K562 (cell line): ENCODE data around the gene RBSN. TPM values are rescaled to one million over a fixed set of nuclear protein-coding genes. Genes with fewer than 3 reads are reported as not detected.

ENCODE experiments used
- ATAC-seq: fragments of 200-7000 bp; cut with Tn5 transposase; 3 replicates; pipeline ENCODE4 v1.9.1; 2020; ENCODE audit warnings: moderate library complexity
- BruUV-seq: library from RNA; stranded (reverse); fragments of 400-500 nt; replicated peaks from 2 replicates; lab custom pipeline; 2021; lab: Mats Ljungman, UMichigan
- CTCF ChIA-PET: fragments of 300-600 bp; formaldehyde crosslinking; extraction: SDS; loops from one replicate; lab custom pipeline; 2021; ENCODE audit warnings: low intra/inter-chr PET ratio; lab: Yijun Ruan, JAX
- POLR2A ChIA-PET: fragments of 300-600, 350-650 bp; sonication (Branson Sonifier 250); formaldehyde crosslinking; extraction: SDS; loops from one replicate; lab custom pipeline; 2021; ENCODE audit warnings: antibody characterized with exemption, inconsistent platforms; lab: Yijun Ruan, JAX
- DNase-seq, 4 experiments: peaks; one replicate each; pipeline versions ENCODE4 v3.0.0 to v3.0.0-alpha.2; 2011 to 2018; ENCODE audit warnings: low spot score in 3 of 4, mixed read lengths in 3 of 4; ENCODE audit errors: extremely low read depth in 1 of 4
- FAIRE-seq: peaks from 2 replicates; lab custom pipeline; 2011; peaks lifted over from hg19 to GRCh38; lab: Jason Lieb, UNC
- H2AFZ ChIP-seq: 2 replicates; pipeline ENCODE4 v1.6.0; 2011; ENCODE audit warnings: low read depth, low read length, control low read depth, inconsistent platforms
- H3K27ac ChIP-seq: fragments of 200-600 bp; 3 replicates; pipeline ENCODE4 v1.8.0; 2011; ENCODE audit warnings: low read depth, mild to moderate bottlenecking, control low read depth, inconsistent platforms, low read length, moderate library complexity, mixed read lengths; ENCODE audit errors: extremely low read depth
- H3K27me3 ChIP-seq, 2 experiments: fragments of 300-600 bp in 1 of 2; 2 replicates in 1 of 2; 3 replicates in 1 of 2; pipeline versions ENCODE4 v1.6.0 to v1.8.0; 2011; ENCODE audit warnings: inconsistent platforms in 2 of 2, low read length in 2 of 2, mild to moderate bottlenecking in 1 of 2, mixed read lengths in 1 of 2, moderate library complexity in 1 of 2; ENCODE audit not compliant: control insufficient read depth in 2 of 2, insufficient read depth in 2 of 2
- H3K36me3 ChIP-seq: fragments of 300-600 bp; 3 replicates; pipeline ENCODE4 v1.8.0; 2011; ENCODE audit warnings: mild to moderate bottlenecking, low read length, inconsistent platforms; ENCODE audit not compliant: control insufficient read depth, insufficient read depth
- H3K4me1 ChIP-seq, 2 experiments: fragments of 200-600 bp in 1 of 2; replicated peaks in 1 of 2; 2 replicates in 1 of 2; 3 replicates in 1 of 2; pipeline versions ENCODE4 v1.5.1 to v1.8.0; 2011; ENCODE audit warnings: inconsistent platforms in 2 of 2, low read length in 2 of 2, mild to moderate bottlenecking in 1 of 2, mixed read lengths in 1 of 2, moderate library complexity in 1 of 2; ENCODE audit not compliant: control insufficient read depth in 2 of 2, insufficient read depth in 2 of 2
- H3K4me2 ChIP-seq: 2 replicates; pipeline ENCODE4 v1.6.1; 2011; ENCODE audit warnings: low read length, control low read depth, inconsistent platforms, mixed read lengths; ENCODE audit not compliant: insufficient read depth
- H3K4me3 ChIP-seq: fragments of 200-600 bp; sonication (generic), shearing (Covaris generic); 2 replicates; pipeline ENCODE4 v1.5.1; 2016; ENCODE audit warnings: control low read depth, inconsistent platforms
- H3K79me2 ChIP-seq: fragments of 200-600 bp; 3 replicates; pipeline ENCODE4 v1.8.0; 2011; ENCODE audit warnings: low read length, inconsistent platforms; ENCODE audit not compliant: control insufficient read depth, insufficient read depth
- H3K9ac ChIP-seq, 2 experiments: 2 replicates each; pipeline versions ENCODE4 v1.6.0 to v1.6.1; 2011; ENCODE audit warnings: low read depth in 2 of 2, low read length in 2 of 2, control low read depth in 1 of 2, inconsistent platforms in 1 of 2, mild to moderate bottlenecking in 1 of 2, mixed read lengths in 1 of 2; ENCODE audit not compliant: insufficient read depth in 1 of 2
- H3K9me1 ChIP-seq: one replicate; pipeline ENCODE4 v1.6.0; 2011; ENCODE audit warnings: inconsistent platforms, mild to moderate bottlenecking, low read length, moderate library complexity; ENCODE audit not compliant: control insufficient read depth, insufficient read depth
- H3K9me3 ChIP-seq: replicated peaks from 2 replicates; pipeline ENCODE4 v1.5.1; 2011; ENCODE audit warnings: low read depth, low read length, inconsistent platforms; ENCODE audit not compliant: control insufficient read depth, insufficient read depth
- H4K20me1 ChIP-seq: replicated peaks from 2 replicates; pipeline ENCODE4 v1.6.1; 2011; ENCODE audit warnings: low read length, inconsistent platforms, mixed read lengths; ENCODE audit not compliant: control insufficient read depth, insufficient read depth
- BRD4 ChIP-seq: fragments of 200-600 bp; sonication (generic); IDR thresholded peaks from 2 replicates; pipeline ENCODE4 v1.6.1; 2017; ENCODE audit warnings: inconsistent platforms
- BRF1 ChIP-seq: IDR thresholded peaks from 3 replicates; pipeline ENCODE4 v1.6.1; 2011; ENCODE audit warnings: borderline replicate concordance, mild to moderate bottlenecking; ENCODE audit not compliant: insufficient read length; ENCODE audit errors: extremely low read depth
- CHCHD3 ChIP-seq: fragments of 250-450 bp; sonication (Bioruptor Pico); IDR thresholded peaks from 2 replicates; pipeline ENCODE4 v2.1.2; 2022; ENCODE audit warnings: mild to moderate bottlenecking
- DMBX1 ChIP-seq: fragments of 250-450 bp; sonication (Bioruptor Pico); IDR thresholded peaks from 2 replicates; pipeline ENCODE4 v1.8.0; 2022; ENCODE audit warnings: inconsistent platforms, mild to moderate bottlenecking, moderate library complexity, borderline replicate concordance
- FOXK1 ChIP-seq: sonication (generic); formaldehyde crosslinking; IDR thresholded peaks from 2 replicates; pipeline ENCODE4 v1.8.0; 2022; ENCODE audit warnings: missing genetic modification reagents, mild to moderate bottlenecking, borderline replicate concordance
- SP1 ChIP-seq: sonication (generic); formaldehyde crosslinking; IDR thresholded peaks from 2 replicates; pipeline ENCODE4 v1.8.1; 2022; ENCODE audit warnings: mild to moderate bottlenecking, missing genetic modification reagents
- SRSF7 ChIP-seq: fragments of 200-400 bp; formaldehyde crosslinking; optimal IDR thresholded peaks from 2 replicates; pipeline ENCODE3; 2017; ENCODE audit warnings: mild to moderate bottlenecking, low read depth, low read length
- TARDBP ChIP-seq: fragments of 450-650 bp; IDR thresholded peaks from 2 replicates; pipeline ENCODE4 v1.6.1; 2016
- ZBTB1 ChIP-seq: sonication (generic); formaldehyde crosslinking; IDR thresholded peaks from 2 replicates; pipeline ENCODE4 v1.8.1; 2023; ENCODE audit warnings: missing genetic modification reagents, low read depth, mild to moderate bottlenecking, borderline replicate concordance
- ZNF232 ChIP-seq: sonication (generic); formaldehyde crosslinking; IDR thresholded peaks from 2 replicates; pipeline ENCODE4 v1.8.0; 2022; ENCODE audit warnings: mild to moderate bottlenecking, missing genetic modification reagents
- ZNF239 ChIP-seq: fragments of 250-450 bp; sonication (Bioruptor Pico); IDR thresholded peaks from 2 replicates; pipeline ENCODE4 v1.4.0; 2020; ENCODE audit warnings: mild to moderate bottlenecking
- ZZZ3 ChIP-seq: fragments of 450-650 bp; IDR thresholded peaks from 2 replicates; pipeline ENCODE4 v1.6.1; 2016; ENCODE audit warnings: antibody characterized with exemption, mild to moderate bottlenecking, moderate library complexity
- WGBS: fragments of 100-300 bp; shearing (Covaris generic); methylation state at CpG from one replicate; pipeline ENCODE4 v1.1.6; 2016; ENCODE audit warnings: low coverage, mixed read lengths; ENCODE audit not compliant: insufficient coverage; ENCODE audit errors: missing lambda C conversion rate; 5-methylcytosine and 5-hydroxymethylcytosine counted together
- in situ Hi-C: fragments of 300-500 bp; cut with MboI; formaldehyde crosslinking; loops from 4 replicates; pipeline ENCODE4 v1.15.0; 2018; ENCODE audit warnings: inconsistent platforms, mixed read lengths
- intact Hi-C: fragments of 100-400 bp; cut with micrococcal nuclease; formaldehyde crosslinking; loops from 2 replicates; pipeline ENCODE4 v1.14.2; 2022
- polyA plus RNA-seq, 8 experiments: library from polyadenylated mRNA; depleted of rRNA in 4 of 8; stranded (reverse) in 5 of 8; unstranded in 3 of 8; fragments of >200 nt; fragmentation: Nextera tagmentation in 2 of 8; fragmentation: Illumina TruSeq in 1 of 8; extraction: Ambion mirVana in 2 of 8; extraction: Trizol in 1 of 8; gene quantifications; 2 replicates each; pipeline versions ENCODE4 v1.2.1 to v1.2.3, GENCODE V29; 2011 to 2014; ENCODE audit warnings: inconsistent platforms in 1 of 8, missing spikeins in 1 of 8
- total RNA-seq, 7 experiments: library from RNA; depleted of rRNA in 6 of 7; stranded (reverse); fragments of >200 nt in 6 of 7; fragmentation: Illumina TruSeq in 2 of 7; extraction: Trizol in 2 of 7; gene quantifications; 2 replicates each; pipeline versions ENCODE4 v1.2.1 to v1.2.3, GENCODE V29; 2011 to 2021; ENCODE audit warnings: low replicate concordance in 1 of 7
- TF ChIP-seq, protein P1 (sequence below): fragments of 200-600 bp; sonication (generic); IDR thresholded peaks from one replicate; pipeline ENCODE4 v1.6.1; 2012; ENCODE audit warnings: mild to moderate bottlenecking, low read depth, low read length, inconsistent platforms

The RBSN gene
- total and polyA plus RNA-seq, 9 of the 15 experiments (the other 6 are each of a cell fraction or from before 2014, with no cell fraction given): 2.9 to 19.6 (median 15.0) TPM

DNA sequence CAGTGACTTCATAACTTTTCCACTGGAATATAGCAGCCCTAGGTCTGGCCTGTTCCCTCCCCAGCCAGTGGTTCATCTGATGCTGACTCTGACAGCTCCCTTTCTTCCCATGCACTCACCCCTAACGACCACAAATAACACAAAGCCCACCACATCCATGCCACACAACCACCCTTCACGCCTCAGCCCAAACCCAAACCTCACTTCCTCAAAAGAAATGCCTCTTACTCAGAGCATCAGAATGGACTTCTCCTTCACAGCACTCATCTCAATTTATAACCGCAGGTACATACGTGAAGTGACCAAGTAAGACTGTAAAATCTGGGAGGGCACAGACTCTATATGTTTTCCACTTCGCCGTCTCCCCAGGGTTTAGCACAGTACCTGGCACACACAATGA lies 1.1 kb downstream of the RBSN start:
- H3K9me1 ChIP-seq: no peaks in the 10 kb centered on the region
- H3K27me3 ChIP-seq: no peaks in the 10 kb centered on the region
- ChIA-PET POLR2A (interaction anchor here (0.5 to 2.0 kb wide), 6 partner anchors 8 to 95 kb away, joined by 3 to 11 read pairs (median 3); partner anchors contain the start of gene MRPS25), CTCF (no interaction called here)
- H3K79me2 ChIP-seq: peaks cover 27% of the 10 kb centered on the region
- peak overlapping the region; percentile 28 for H3K27ac ChIP-seq
- TSS peak; percentile 44 for BruUV-seq
- peak overlapping the region; percentile 83 to 89 for H3K9ac ChIP-seq
- H3K4me2 ChIP-seq: peak overlapping the region; percentile 94
- H2AFZ ChIP-seq: peak overlapping the region; percentile 98; the same call in 1 of the 2 replicates
- H3K4me3 ChIP-seq: peak overlapping the region; percentile 80
- in situ Hi-C loops (no loop called here), intact Hi-C loops (loop anchor here (2.0 kb wide), 2 partner anchors 31 to 45 kb away; no protein-coding TSS in a partner anchor)
- 3% methylated on average over 6 of the region's 6 CpGs for WGBS
- H4K20me1 ChIP-seq: 0 out of 2 replicates have a peak, but pooled peaks cover 4% of the 10 kb centered on the region
- no peak for ATAC-seq
- peak in 1 of 4 experiments; percentile 19 for DNase-seq
- FAIRE-seq: peak; percentile 59
- H3K36me3 ChIP-seq: peaks cover 41% of the 10 kb centered on the region
- H3K9me3 ChIP-seq: no peaks in the 10 kb centered on the region
- H3K4me1 ChIP-seq: peaks cover 16 to 24% of the 10 kb centered on the region in 2 experiments
- 0 out of 2 replicates have a peak, but pooled peaks have one; percentile 1 for TF ChIP-seq BRD4
- 0 out of 2 replicates have a peak, but pooled peaks have one; percentile 29 for TF ChIP-seq ZNF232 (CRISPR knock-in tag)
- TF ChIP-seq, protein P1, sequence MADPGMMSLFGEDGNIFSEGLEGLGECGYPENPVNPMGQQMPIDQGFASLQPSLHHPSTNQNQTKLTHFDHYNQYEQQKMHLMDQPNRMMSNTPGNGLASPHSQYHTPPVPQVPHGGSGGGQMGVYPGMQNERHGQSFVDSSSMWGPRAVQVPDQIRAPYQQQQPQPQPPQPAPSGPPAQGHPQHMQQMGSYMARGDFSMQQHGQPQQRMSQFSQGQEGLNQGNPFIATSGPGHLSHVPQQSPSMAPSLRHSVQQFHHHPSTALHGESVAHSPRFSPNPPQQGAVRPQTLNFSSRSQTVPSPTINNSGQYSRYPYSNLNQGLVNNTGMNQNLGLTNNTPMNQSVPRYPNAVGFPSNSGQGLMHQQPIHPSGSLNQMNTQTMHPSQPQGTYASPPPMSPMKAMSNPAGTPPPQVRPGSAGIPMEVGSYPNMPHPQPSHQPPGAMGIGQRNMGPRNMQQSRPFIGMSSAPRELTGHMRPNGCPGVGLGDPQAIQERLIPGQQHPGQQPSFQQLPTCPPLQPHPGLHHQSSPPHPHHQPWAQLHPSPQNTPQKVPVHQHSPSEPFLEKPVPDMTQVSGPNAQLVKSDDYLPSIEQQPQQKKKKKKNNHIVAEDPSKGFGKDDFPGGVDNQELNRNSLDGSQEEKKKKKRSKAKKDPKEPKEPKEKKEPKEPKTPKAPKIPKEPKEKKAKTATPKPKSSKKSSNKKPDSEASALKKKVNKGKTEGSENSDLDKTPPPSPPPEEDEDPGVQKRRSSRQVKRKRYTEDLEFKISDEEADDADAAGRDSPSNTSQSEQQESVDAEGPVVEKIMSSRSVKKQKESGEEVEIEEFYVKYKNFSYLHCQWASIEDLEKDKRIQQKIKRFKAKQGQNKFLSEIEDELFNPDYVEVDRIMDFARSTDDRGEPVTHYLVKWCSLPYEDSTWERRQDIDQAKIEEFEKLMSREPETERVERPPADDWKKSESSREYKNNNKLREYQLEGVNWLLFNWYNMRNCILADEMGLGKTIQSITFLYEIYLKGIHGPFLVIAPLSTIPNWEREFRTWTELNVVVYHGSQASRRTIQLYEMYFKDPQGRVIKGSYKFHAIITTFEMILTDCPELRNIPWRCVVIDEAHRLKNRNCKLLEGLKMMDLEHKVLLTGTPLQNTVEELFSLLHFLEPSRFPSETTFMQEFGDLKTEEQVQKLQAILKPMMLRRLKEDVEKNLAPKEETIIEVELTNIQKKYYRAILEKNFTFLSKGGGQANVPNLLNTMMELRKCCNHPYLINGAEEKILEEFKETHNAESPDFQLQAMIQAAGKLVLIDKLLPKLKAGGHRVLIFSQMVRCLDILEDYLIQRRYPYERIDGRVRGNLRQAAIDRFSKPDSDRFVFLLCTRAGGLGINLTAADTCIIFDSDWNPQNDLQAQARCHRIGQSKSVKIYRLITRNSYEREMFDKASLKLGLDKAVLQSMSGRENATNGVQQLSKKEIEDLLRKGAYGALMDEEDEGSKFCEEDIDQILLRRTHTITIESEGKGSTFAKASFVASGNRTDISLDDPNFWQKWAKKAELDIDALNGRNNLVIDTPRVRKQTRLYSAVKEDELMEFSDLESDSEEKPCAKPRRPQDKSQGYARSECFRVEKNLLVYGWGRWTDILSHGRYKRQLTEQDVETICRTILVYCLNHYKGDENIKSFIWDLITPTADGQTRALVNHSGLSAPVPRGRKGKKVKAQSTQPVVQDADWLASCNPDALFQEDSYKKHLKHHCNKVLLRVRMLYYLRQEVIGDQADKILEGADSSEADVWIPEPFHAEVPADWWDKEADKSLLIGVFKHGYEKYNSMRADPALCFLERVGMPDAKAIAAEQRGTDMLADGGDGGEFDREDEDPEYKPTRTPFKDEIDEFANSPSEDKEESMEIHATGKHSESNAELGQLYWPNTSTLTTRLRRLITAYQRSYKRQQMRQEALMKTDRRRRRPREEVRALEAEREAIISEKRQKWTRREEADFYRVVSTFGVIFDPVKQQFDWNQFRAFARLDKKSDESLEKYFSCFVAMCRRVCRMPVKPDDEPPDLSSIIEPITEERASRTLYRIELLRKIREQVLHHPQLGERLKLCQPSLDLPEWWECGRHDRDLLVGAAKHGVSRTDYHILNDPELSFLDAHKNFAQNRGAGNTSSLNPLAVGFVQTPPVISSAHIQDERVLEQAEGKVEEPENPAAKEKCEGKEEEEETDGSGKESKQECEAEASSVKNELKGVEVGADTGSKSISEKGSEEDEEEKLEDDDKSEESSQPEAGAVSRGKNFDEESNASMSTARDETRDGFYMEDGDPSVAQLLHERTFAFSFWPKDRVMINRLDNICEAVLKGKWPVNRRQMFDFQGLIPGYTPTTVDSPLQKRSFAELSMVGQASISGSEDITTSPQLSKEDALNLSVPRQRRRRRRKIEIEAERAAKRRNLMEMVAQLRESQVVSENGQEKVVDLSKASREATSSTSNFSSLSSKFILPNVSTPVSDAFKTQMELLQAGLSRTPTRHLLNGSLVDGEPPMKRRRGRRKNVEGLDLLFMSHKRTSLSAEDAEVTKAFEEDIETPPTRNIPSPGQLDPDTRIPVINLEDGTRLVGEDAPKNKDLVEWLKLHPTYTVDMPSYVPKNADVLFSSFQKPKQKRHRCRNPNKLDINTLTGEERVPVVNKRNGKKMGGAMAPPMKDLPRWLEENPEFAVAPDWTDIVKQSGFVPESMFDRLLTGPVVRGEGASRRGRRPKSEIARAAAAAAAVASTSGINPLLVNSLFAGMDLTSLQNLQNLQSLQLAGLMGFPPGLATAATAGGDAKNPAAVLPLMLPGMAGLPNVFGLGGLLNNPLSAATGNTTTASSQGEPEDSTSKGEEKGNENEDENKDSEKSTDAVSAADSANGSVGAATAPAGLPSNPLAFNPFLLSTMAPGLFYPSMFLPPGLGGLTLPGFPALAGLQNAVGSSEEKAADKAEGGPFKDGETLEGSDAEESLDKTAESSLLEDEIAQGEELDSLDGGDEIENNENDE: no peak
- TF ChIP-seq TARDBP: no peak
- no peak for TF ChIP-seq BRF1
- no peak for TF ChIP-seq CHCHD3 (CRISPR knock-in tag)
- no peak for TF ChIP-seq SRSF7
- TF ChIP-seq ZNF239 (CRISPR knock-in tag): no peak
- no peak for TF ChIP-seq ZZZ3
- no peak for TF ChIP-seq SP1 (CRISPR knock-in tag)
- TF ChIP-seq ZBTB1: peak; percentile 96
- TF ChIP-seq DMBX1: no peak
- 0 out of 2 replicates have a peak, but pooled peaks have one; percentile 71 for TF ChIP-seq FOXK1
